Endothelial cell of umbilical vein (primary cell): ENCODE data around the gene ARHGAP22. TPM values are rescaled to one million over a fixed set of nuclear protein-coding genes. Genes with fewer than 3 reads are reported as not detected.

ENCODE experiments used
- BruUV-seq: library from RNA; stranded (reverse); fragments of 400-500 nt; replicated peaks from 2 replicates; lab custom pipeline; 2021; lab: Mats Ljungman, UMichigan
- CTCF ChIA-PET: fragments of 300-600, 350-600 bp; sonication (Branson Sonifier 250); formaldehyde crosslinking; loops from one replicate; lab custom pipeline; 2021; ENCODE audit warnings: antibody characterized with exemption, inconsistent platforms; lab: Charles Lee
- POLR2A ChIA-PET: fragments of 300-600, 350-600 bp; sonication (Branson Sonifier 250); formaldehyde crosslinking; loops from one replicate; lab custom pipeline; 2021; ENCODE audit warnings: antibody characterized with exemption, inconsistent platforms; lab: Charles Lee
- DNase-seq: peaks from one replicate; pipeline ENCODE4 v3.0.0-alpha.2; 2011; ENCODE audit warnings: low read depth, low spot score
- FAIRE-seq: peaks from 2 replicates; lab custom pipeline; 2011; peaks lifted over from hg19 to GRCh38; lab: Jason Lieb, UNC
- H2AFZ ChIP-seq: 2 replicates; pipeline ENCODE4 v1.6.0; 2012; ENCODE audit warnings: low read depth, low read length, control low read depth, inconsistent platforms
- H3K27ac ChIP-seq: 2 replicates; pipeline ENCODE4 v1.5.1; 2011; ENCODE audit warnings: low read depth, mild to moderate bottlenecking, control low read depth, low read length, moderate library complexity; ENCODE audit not compliant: insufficient read depth
- H3K27me3 ChIP-seq, 2 experiments: 2 replicates each; pipeline versions ENCODE4 v1.6.0 to v1.6.1; 2011; ENCODE audit warnings: low read length in 2 of 2, mixed read lengths in 1 of 2; ENCODE audit not compliant: control insufficient read depth in 2 of 2, insufficient read depth in 2 of 2
- H3K36me3 ChIP-seq, 2 experiments: 2 replicates in 1 of 2; 3 replicates in 1 of 2; pipeline ENCODE4 v1.5.1; 2011; ENCODE audit warnings: low read length in 2 of 2, mild to moderate bottlenecking in 1 of 2, moderate library complexity in 1 of 2; ENCODE audit not compliant: control insufficient read depth in 2 of 2, insufficient read depth in 2 of 2; ENCODE audit errors: extremely low read depth in 1 of 2
- H3K4me1 ChIP-seq: 3 replicates; pipeline ENCODE4 v1.5.1; 2011; ENCODE audit warnings: mild to moderate bottlenecking, low read length; ENCODE audit not compliant: control insufficient read depth, insufficient read depth; ENCODE audit errors: extremely low read depth
- H3K4me2 ChIP-seq: 2 replicates; pipeline ENCODE4 v1.6.1; 2011; ENCODE audit warnings: low read length, control low read depth, mixed read lengths; ENCODE audit not compliant: insufficient read depth
- H3K4me3 ChIP-seq, 3 experiments: fragments of 200-600 bp in 1 of 3; sonication (generic), shearing (Covaris generic) in 1 of 3; replicated peaks in 1 of 3; 2 replicates each; pipeline ENCODE4 v1.5.1; 2011 to 2016; ENCODE audit warnings: control low read depth in 3 of 3, low read length in 3 of 3, mild to moderate bottlenecking in 2 of 3, inconsistent platforms in 1 of 3, low read depth in 1 of 3, moderate library complexity in 1 of 3; ENCODE audit not compliant: insufficient read depth in 1 of 3
- H3K79me2 ChIP-seq: 2 replicates; pipeline ENCODE4 v1.6.0; 2012; ENCODE audit warnings: low read length, inconsistent platforms; ENCODE audit not compliant: control insufficient read depth, insufficient read depth
- H3K9ac ChIP-seq: replicated peaks from 2 replicates; pipeline ENCODE3; 2011; ENCODE audit warnings: low read length, control low read depth; ENCODE audit not compliant: insufficient read depth; ENCODE audit errors: extremely low read depth
- H3K9me1 ChIP-seq: replicated peaks from 3 replicates; pipeline ENCODE4 v1.6.0; 2011; ENCODE audit warnings: mild to moderate bottlenecking, low read length; ENCODE audit not compliant: control insufficient read depth, insufficient read depth; ENCODE audit errors: extremely low read depth
- H3K9me3 ChIP-seq: replicated peaks from 2 replicates; pipeline ENCODE4 v1.5.1; 2012; ENCODE audit warnings: low read length, inconsistent platforms; ENCODE audit not compliant: control insufficient read depth, insufficient read depth
- H4K20me1 ChIP-seq: replicated peaks from 2 replicates; pipeline ENCODE3; 2011; ENCODE audit warnings: mild to moderate bottlenecking, low read length; ENCODE audit not compliant: control insufficient read depth, insufficient read depth; ENCODE audit errors: extremely low read depth
- FOS ChIP-seq: IDR thresholded peaks from 2 replicates; pipeline ENCODE4 v1.6.1; 2011; ENCODE audit warnings: mild to moderate bottlenecking, low read length, moderate library complexity, borderline replicate concordance; ENCODE audit not compliant: insufficient read depth
- JUN ChIP-seq: IDR thresholded peaks from 2 replicates; pipeline ENCODE4 v1.6.1; 2011; ENCODE audit warnings: borderline replicate concordance, low read depth; ENCODE audit not compliant: insufficient read length, insufficient read depth
- MAX ChIP-seq: IDR thresholded peaks from 2 replicates; pipeline ENCODE4 v1.6.1; 2011; ENCODE audit not compliant: insufficient read depth, insufficient read length
- POLR2A ChIP-seq: IDR thresholded peaks from 2 replicates; pipeline ENCODE4 v1.6.1; 2012; ENCODE audit warnings: low read depth, mild to moderate bottlenecking, control low read depth, low read length
- POLR2AphosphoS5 ChIP-seq: IDR thresholded peaks from 2 replicates; pipeline ENCODE4 v1.6.1; 2012; ENCODE audit warnings: low read depth, mild to moderate bottlenecking, control low read depth, low read length, moderate library complexity; ENCODE audit not compliant: insufficient read depth
- dilution Hi-C: fragments of 300-500 bp; cut with MboI; formaldehyde crosslinking; loops from one replicate; pipeline ENCODE4 v1.15.0; 2019; ENCODE audit warnings: low sequenced_read_pairs; ENCODE audit not compliant: extremely low pct_ligation_motif_present
- intact Hi-C: fragments of 100-400 bp; cut with micrococcal nuclease; formaldehyde crosslinking; loops from one replicate; pipeline ENCODE4 v1.10.0; 2022
- polyA plus RNA-seq, 4 experiments: library from polyadenylated mRNA; depleted of rRNA in 3 of 4; stranded (reverse) in 3 of 4; unstranded in 1 of 4; fragments of >200 nt; gene quantifications; 2 replicates each; pipeline versions ENCODE4 v1.2.1 to v1.2.3, GENCODE V29; 2011 to 2012; ENCODE audit warnings: missing spikeins in 1 of 4
- total RNA-seq: library from RNA; stranded (reverse); gene quantifications from 2 replicates; pipeline ENCODE4 v1.2.3, GENCODE V29; 2021
- TF ChIP-seq, protein P1 (sequence below), 2 donors: IDR thresholded peaks; 1 replicate in 1 of 2; 2 replicates in 1 of 2; pipeline ENCODE4 v1.5.1; 2011; ENCODE audit warnings: low read length in 2 of 2, mild to moderate bottlenecking in 2 of 2, moderate library complexity in 2 of 2, control low read depth in 1 of 2, inconsistent platforms in 1 of 2, low read depth in 1 of 2; ENCODE audit not compliant: insufficient read depth in 1 of 2; ENCODE audit errors: extremely low read depth in 1 of 2

The ARHGAP22 gene
- total and polyA plus RNA-seq, 2 donors (not counting 3 experiments of a cell fraction or from before 2014, with no cell fraction given) = 8.6 to 50.3 TPM

DNA sequence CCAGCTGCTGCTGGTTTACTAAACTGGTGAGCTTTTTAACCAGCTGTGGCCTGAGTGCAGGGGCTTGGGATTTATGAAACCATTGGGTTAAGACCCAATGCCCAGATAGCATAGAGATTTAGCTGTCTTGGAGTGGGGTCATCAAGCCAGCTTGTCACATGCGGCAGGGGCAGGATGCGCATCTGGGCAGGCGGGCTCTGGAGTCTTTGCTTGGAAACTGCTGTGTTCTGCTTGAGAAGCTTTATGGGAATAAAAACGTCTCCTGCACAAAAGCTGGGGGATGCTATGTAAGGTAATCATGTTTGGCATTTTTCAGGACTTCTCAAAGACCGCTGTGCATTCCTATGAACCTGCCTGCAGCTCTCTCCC is 162.1 kb downstream of the ARHGAP22 start:
- H3K9me3 ChIP-seq = no peaks in the 10 kb centered on the region
- no peak overlapping the region for H3K4me2 ChIP-seq
- no peak overlapping the region for H3K4me3 ChIP-seq
- no peaks in the 10 kb centered on the region for H4K20me1 ChIP-seq
- H3K9me1 ChIP-seq = no peaks in the 10 kb centered on the region
- ChIA-PET CTCF (interaction anchor here (0.7 to 2.0 kb wide), 6 partner anchors 12 to 213 kb away, joined by 3 to 15 read pairs (median 5); no protein-coding TSS in a partner anchor), POLR2A (interaction anchor here (1.4 kb wide), 1 partner anchor 13 kb away, joined by 3 read pairs; no protein-coding TSS in a partner anchor)
- intact Hi-C loops (no loop called here), dilution Hi-C loops (no loop called here)
- no peaks in the 10 kb centered on the region for H3K27me3 ChIP-seq
- no peak for TF ChIP-seq POLR2AphosphoS5
- TF ChIP-seq POLR2A = no peak
- no peak for TF ChIP-seq JUN
- no peak for TF ChIP-seq MAX
- no peak for TF ChIP-seq FOS
- H3K9ac ChIP-seq = no peak overlapping the region
- no peak overlapping the region for H3K27ac ChIP-seq
- no peaks in the 10 kb centered on the region for H3K79me2 ChIP-seq
- no peak overlapping the region for H2AFZ ChIP-seq
- DNase-seq (no peak), FAIRE-seq (no peak)
- peaks cover 4 to 6% of the 10 kb centered on the region in 2 experiments for H3K36me3 ChIP-seq
- no peaks in the 10 kb centered on the region for H3K4me1 ChIP-seq
- BruUV-seq = no TSS peak

DNA sequence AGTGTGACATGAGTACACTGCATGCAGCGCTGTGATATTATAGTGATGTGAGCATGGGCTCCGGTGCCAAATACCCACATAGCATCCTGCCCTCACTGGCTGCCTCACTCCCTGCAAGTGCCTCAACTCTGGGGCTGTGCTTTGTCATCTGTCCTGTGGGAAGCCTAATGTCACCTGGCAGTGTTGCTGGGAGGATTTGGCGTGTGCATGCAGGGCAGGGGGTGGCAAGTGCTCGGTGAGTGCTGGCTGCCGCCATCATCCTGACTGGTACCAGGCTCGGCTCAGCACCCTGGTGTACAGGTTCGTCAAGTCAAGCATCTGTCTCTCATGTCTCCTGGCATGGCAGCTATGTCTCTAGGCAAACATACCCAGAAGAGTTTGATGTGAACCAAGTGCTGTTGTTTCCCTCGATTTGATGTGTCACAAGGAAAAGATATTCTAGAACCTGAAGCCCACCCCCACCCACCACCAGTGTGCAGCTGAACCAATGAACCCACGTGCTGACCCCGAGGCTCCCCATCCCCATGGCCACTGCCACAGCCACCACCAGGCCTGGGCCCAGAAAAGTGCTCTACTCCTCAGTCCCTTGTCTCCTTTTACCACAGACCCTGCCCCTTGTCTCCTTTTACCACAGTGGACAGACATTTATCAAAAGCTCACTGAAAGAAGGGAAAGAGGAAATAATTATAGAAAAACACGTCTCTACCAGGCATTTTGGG is 162.6 kb downstream of the ARHGAP22 start:
- Histone ChIP-seq H3K9me1 (no peaks in the 10 kb centered on the region), H3K9me3 (no peaks in the 10 kb centered on the region), H3K4me3 (no peak overlapping the region), H2AFZ (no peak overlapping the region), H4K20me1 (no peaks in the 10 kb centered on the region), H3K36me3 (peaks cover 4 to 8% of the 10 kb centered on the region in 2 experiments), H3K9ac (no peak overlapping the region), H3K4me1 (no peaks in the 10 kb centered on the region), H3K27me3 (no peaks in the 10 kb centered on the region), H3K27ac (no peak overlapping the region), H3K79me2 (no peaks in the 10 kb centered on the region), H3K4me2 (no peak overlapping the region)
- intact Hi-C loops (no loop called here), dilution Hi-C loops (no loop called here)
- ChIA-PET POLR2A (interaction anchor here (1.4 kb wide), 1 partner anchor 13 kb away, joined by 3 read pairs; no protein-coding TSS in a partner anchor), CTCF (interaction anchor here (0.7 to 2.0 kb wide), 6 partner anchors 13 to 214 kb away, joined by 3 to 15 read pairs (median 5); no protein-coding TSS in a partner anchor)
- peak; percentile 21 for TF ChIP-seq POLR2AphosphoS5
- TF ChIP-seq, protein P1, sequence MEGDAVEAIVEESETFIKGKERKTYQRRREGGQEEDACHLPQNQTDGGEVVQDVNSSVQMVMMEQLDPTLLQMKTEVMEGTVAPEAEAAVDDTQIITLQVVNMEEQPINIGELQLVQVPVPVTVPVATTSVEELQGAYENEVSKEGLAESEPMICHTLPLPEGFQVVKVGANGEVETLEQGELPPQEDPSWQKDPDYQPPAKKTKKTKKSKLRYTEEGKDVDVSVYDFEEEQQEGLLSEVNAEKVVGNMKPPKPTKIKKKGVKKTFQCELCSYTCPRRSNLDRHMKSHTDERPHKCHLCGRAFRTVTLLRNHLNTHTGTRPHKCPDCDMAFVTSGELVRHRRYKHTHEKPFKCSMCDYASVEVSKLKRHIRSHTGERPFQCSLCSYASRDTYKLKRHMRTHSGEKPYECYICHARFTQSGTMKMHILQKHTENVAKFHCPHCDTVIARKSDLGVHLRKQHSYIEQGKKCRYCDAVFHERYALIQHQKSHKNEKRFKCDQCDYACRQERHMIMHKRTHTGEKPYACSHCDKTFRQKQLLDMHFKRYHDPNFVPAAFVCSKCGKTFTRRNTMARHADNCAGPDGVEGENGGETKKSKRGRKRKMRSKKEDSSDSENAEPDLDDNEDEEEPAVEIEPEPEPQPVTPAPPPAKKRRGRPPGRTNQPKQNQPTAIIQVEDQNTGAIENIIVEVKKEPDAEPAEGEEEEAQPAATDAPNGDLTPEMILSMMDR (IDR thresholded peaks at IDR 0.05; ENCODE audit: extremely low read depth in 1 of 2, insufficient read depth in 1 of 2, low read depth in 1 of 2, low read length in 2 of 2) = no peak
- FAIRE-seq = peak; percentile 26
- BruUV-seq = no TSS peak
- DNase-seq = no peak
